PC-3 (cell line): ENCODE measurements around the gene ODAM. TPM values are rescaled to one million over a fixed set of nuclear protein-coding genes. Genes with fewer than 3 reads are reported as not detected.

ENCODE experiments used
- ATAC-seq: fragments of 200-7000 bp; cut with Tn5 transposase; 2 replicates; pipeline ENCODE4 v1.9.1; 2020; ENCODE audit warnings: mild to moderate bottlenecking, moderate library complexity
- BruUV-seq: library from RNA; stranded (reverse); fragments of 400-500 nt; replicated peaks from 2 replicates; lab custom pipeline; 2021; lab: Mats Ljungman, UMichigan
- CTCF ChIA-PET: fragments of 300-600 bp; sonication (Branson Sonifier 250); formaldehyde crosslinking; loops from one replicate; lab custom pipeline; 2022; ENCODE audit warnings: antibody characterized with exemption; lab: Charles Lee
- POLR2A ChIA-PET: fragments of 300-600 bp; sonication (Branson Sonifier 250); formaldehyde crosslinking; loops from one replicate; lab custom pipeline; 2022; ENCODE audit warnings: antibody characterized with exemption; ENCODE audit not compliant: unreplicated experiment; lab: Charles Lee
- DNase-seq: peaks from one replicate; pipeline ENCODE4 v3.0.0-alpha.2; 2015
- H2AFZ ChIP-seq: fragments of 300-600 bp; sonication (generic); 2 replicates; pipeline ENCODE4 v1.6.0; 2016; ENCODE audit warnings: antibody characterized with exemption, low read length
- H3F3A ChIP-seq: fragments of 300-600 bp; sonication (generic); one replicate; pipeline ENCODE4 v1.6.0; 2017; ENCODE audit warnings: antibody characterized with exemption, low read length, control low read depth, mild to moderate bottlenecking; ENCODE audit not compliant: unreplicated experiment
- H3K27ac ChIP-seq: fragments of 300-600 bp; sonication (generic); 2 replicates; pipeline ENCODE4 v1.5.1; 2016; ENCODE audit warnings: mild to moderate bottlenecking, low read length
- H3K27me3 ChIP-seq: fragments of 300-600 bp; sonication (generic); 2 replicates; pipeline ENCODE4 v1.6.1; 2016; ENCODE audit warnings: low read length, mixed read lengths
- H3K36me3 ChIP-seq: fragments of 300-600 bp; sonication (generic); 2 replicates; pipeline ENCODE4 v1.6.1; 2016; ENCODE audit warnings: low read depth, mixed run types, low read length, mixed read lengths
- H3K4me1 ChIP-seq: fragments of 300-600 bp; sonication (generic); 2 replicates; pipeline ENCODE4 v1.5.1; 2016; ENCODE audit warnings: low read length; ENCODE audit not compliant: insufficient read depth
- H3K4me2 ChIP-seq: fragments of 300-600 bp; sonication (generic); 2 replicates; pipeline ENCODE4 v1.6.0; 2016; ENCODE audit warnings: low read length
- H3K4me3 ChIP-seq: fragments of 300-600 bp; sonication (generic); 2 replicates; pipeline ENCODE4 v1.5.1; 2016; ENCODE audit warnings: mild to moderate bottlenecking, low read length, mixed read lengths
- H3K79me2 ChIP-seq: fragments of 300-600 bp; sonication (generic); 2 replicates; pipeline ENCODE4 v1.6.1; 2017; ENCODE audit warnings: low read length, mixed read lengths
- H3K9ac ChIP-seq: fragments of 300-600 bp; sonication (generic); 2 replicates; pipeline ENCODE4 v1.6.0; 2016; ENCODE audit warnings: mild to moderate bottlenecking, low read length
- H3K9me2 ChIP-seq: fragments of 300-600 bp; sonication (generic); replicated peaks from 2 replicates; pipeline ENCODE4 v1.6.1; 2016; ENCODE audit warnings: mixed run types, low read length, mixed read lengths
- H3K9me3 ChIP-seq: fragments of 300-600 bp; sonication (generic); 2 replicates; pipeline ENCODE4 v1.6.1; 2016; ENCODE audit warnings: low read length, mixed read lengths
- H4K20me1 ChIP-seq: fragments of 300-600 bp; sonication (generic); 2 replicates; pipeline ENCODE4 v1.6.1; 2016; ENCODE audit warnings: low read length, mixed read lengths
- EZH2 ChIP-seq: fragments of 300-600 bp; sonication (generic); IDR thresholded peaks from one replicate; pipeline ENCODE4 v1.6.1; 2017; ENCODE audit warnings: antibody characterized with exemption, mild to moderate bottlenecking, low read length; ENCODE audit not compliant: unreplicated experiment
- EZH2phosphoT487 ChIP-seq: fragments of 300-600 bp; sonication (generic); IDR thresholded peaks from 2 replicates; pipeline ENCODE4 v1.6.1; 2018; ENCODE audit warnings: mild to moderate bottlenecking, antibody characterized with exemption, low read length, borderline replicate concordance
- intact Hi-C: fragments of 100-400 bp; cut with micrococcal nuclease; formaldehyde crosslinking; loops from 2 replicates; pipeline ENCODE4 v1.9.0; 2023
- total RNA-seq: library from RNA; depleted of rRNA; stranded (reverse); fragments of >200 nt; gene quantifications from 2 replicates; pipeline ENCODE4 v1.2.3, GENCODE V29; 2014
- TF ChIP-seq, protein P1 (sequence below): fragments of 300-600 bp; sonication (generic); conservative IDR thresholded peaks from 2 replicates; pipeline ENCODE4 v1.5.1; 2017; ENCODE audit warnings: antibody characterized with exemption, low read depth, mild to moderate bottlenecking, low read length

ODAM gene
- total RNA-seq, 1 experiment from 2014 or later, result not detected

DNA sequence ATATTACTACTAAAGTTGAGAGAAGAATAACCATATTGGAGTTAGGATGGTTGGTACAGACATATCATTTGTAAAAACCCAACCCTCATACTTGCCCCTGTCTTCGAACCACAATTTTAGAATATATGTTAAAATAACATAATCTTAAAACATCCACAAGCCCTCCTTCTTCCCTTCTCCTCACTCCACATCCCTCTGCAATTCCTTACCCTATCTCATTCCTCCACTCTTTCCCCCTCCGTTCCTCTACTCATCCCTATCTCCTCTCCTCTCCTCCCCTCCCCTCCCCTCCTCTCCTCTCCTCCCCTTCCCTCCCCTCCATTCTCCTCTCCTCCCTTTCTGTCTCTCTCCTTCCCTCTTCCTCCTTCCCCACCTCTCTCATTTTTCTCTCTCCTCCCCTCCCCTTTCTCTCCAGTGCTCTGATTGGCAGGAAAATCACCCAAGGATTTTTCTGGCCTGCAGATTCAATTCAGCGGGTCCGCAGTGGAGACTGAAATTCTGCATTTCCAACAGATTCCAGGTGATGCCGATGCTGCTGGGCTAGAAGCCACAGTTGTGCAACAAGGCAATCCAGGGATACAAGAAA lies 17.4 kb upstream of the ODAM start:
- ATAC-seq, result no peak
- ChIA-PET CTCF (no interaction called here), POLR2A (no interaction called here)

DNA sequence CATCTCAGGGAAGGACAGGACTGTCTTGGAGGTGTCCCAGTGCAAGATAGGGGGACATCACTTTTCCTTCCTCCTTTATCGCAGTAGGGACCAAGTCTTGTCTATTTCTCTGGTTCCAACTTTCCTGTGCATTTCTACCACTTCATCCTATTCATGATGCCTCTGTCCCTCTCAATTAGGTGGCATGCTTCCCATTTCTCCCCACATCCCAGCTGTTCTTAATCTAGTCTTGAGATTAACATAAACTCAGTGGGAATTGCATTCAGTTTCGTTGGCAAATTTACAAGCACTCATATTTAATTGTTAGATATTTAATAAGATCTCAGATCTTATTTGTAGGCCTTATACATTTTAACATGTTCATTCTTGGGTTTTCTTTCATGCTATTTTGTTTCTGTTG lies 15.7 kb upstream of the ODAM start:
- no peaks in the 10 kb centered on the region for H3K79me2 ChIP-seq
- no TSS peak for BruUV-seq
- H3K9ac ChIP-seq, result no peak overlapping the region
- ATAC-seq (no peak), DNase-seq (no peak)
- no peaks in the 10 kb centered on the region for H3K4me1 ChIP-seq
- H3K4me2 ChIP-seq, result no peak overlapping the region
- no peaks in the 10 kb centered on the region for H3K9me3 ChIP-seq
- no peaks in the 10 kb centered on the region for H3K36me3 ChIP-seq
- ChIA-PET CTCF (no interaction called here), POLR2A (no interaction called here)
- no peaks in the 10 kb centered on the region for H4K20me1 ChIP-seq
- H3F3A ChIP-seq, result no peaks in the 10 kb centered on the region
- intact Hi-C loops, result loop anchor here (5.0 kb wide), 1 partner anchor 488 kb away; no protein-coding TSS in a partner anchor
- H3K27ac ChIP-seq, result no peak overlapping the region
- H2AFZ ChIP-seq, result no peak overlapping the region
- TF ChIP-seq, protein P1, sequence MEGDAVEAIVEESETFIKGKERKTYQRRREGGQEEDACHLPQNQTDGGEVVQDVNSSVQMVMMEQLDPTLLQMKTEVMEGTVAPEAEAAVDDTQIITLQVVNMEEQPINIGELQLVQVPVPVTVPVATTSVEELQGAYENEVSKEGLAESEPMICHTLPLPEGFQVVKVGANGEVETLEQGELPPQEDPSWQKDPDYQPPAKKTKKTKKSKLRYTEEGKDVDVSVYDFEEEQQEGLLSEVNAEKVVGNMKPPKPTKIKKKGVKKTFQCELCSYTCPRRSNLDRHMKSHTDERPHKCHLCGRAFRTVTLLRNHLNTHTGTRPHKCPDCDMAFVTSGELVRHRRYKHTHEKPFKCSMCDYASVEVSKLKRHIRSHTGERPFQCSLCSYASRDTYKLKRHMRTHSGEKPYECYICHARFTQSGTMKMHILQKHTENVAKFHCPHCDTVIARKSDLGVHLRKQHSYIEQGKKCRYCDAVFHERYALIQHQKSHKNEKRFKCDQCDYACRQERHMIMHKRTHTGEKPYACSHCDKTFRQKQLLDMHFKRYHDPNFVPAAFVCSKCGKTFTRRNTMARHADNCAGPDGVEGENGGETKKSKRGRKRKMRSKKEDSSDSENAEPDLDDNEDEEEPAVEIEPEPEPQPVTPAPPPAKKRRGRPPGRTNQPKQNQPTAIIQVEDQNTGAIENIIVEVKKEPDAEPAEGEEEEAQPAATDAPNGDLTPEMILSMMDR, result no peak
- no peak for TF ChIP-seq EZH2
- no peak overlapping the region for H3K4me3 ChIP-seq
- H3K9me2 ChIP-seq, result no peaks in the 10 kb centered on the region
- H3K27me3 ChIP-seq, result 0 out of 2 replicates have a peak, but pooled peaks cover 12% of the 10 kb centered on the region

More for the DNA sequence above, 17.4 kb upstream of the ODAM start:
- no peaks in the 10 kb centered on the region for H3K79me2 ChIP-seq
- H3K27me3 ChIP-seq, result 0 out of 2 replicates have a peak, but pooled peaks cover 12% of the 10 kb centered on the region
- intact Hi-C loops, result no loop called here
- H3K9me2 ChIP-seq, result no peaks in the 10 kb centered on the region
- TF ChIP-seq, protein P1, result no peak
- TF ChIP-seq EZH2, result no peak
- no peak for TF ChIP-seq EZH2phosphoT487
- H4K20me1 ChIP-seq, result no peaks in the 10 kb centered on the region
- H2AFZ ChIP-seq, result no peak overlapping the region
- H3K9me3 ChIP-seq, result no peaks in the 10 kb centered on the region
- H3K4me2 ChIP-seq, result no peak overlapping the region
- no peaks in the 10 kb centered on the region for H3K36me3 ChIP-seq
- H3F3A ChIP-seq, result no peaks in the 10 kb centered on the region
- H3K27ac ChIP-seq, result no peak overlapping the region
- no peak for DNase-seq
- no peak overlapping the region for H3K4me3 ChIP-seq
- no peak overlapping the region for H3K9ac ChIP-seq
- H3K4me1 ChIP-seq, result no peaks in the 10 kb centered on the region
- BruUV-seq, result no TSS peak

DNA sequence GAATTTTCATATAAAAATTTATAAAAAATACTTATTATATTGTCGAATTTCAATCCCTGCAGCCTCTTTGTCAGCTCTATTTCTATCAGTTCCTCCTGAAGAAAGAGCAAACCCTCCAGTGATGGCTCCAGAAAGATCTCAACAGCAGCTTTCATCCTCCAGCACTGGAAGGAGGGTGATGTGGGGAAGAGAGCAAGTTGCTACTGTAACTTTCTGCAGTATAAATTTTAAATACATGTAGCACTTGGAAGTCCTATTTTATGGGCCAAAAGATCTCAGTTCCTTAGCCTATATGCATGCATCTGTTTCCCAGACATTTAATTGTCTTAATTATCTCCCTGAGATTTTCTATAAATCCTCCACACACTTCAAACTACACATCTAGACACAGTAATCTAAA lies 13.7 kb upstream of the ODAM start:
- Histone ChIP-seq H2AFZ (no peak overlapping the region), H3K27me3 (peaks cover 13% of the 10 kb centered on the region; the same call in 1 of the 2 replicates), H3K9me2 (no peaks in the 10 kb centered on the region), H3K36me3 (no peaks in the 10 kb centered on the region), H3K4me2 (no peak overlapping the region), H3K9ac (no peak overlapping the region), H3K4me1 (no peaks in the 10 kb centered on the region), H3K4me3 (no peak overlapping the region), H3K27ac (no peak overlapping the region), H3K79me2 (no peaks in the 10 kb centered on the region), H3K9me3 (no peaks in the 10 kb centered on the region), H3F3A (no peaks in the 10 kb centered on the region), H4K20me1 (no peaks in the 10 kb centered on the region)
- CTCF ChIA-PET, result interaction anchor here (0.7 kb wide), 1 partner anchor 416 kb away, joined by 3 read pairs; no protein-coding TSS in a partner anchor
- intact Hi-C loops, result loop anchor here (2.0 to 5.0 kb wide), 2 partner anchors 377 to 490 kb away; no protein-coding TSS in a partner anchor
- TF ChIP-seq EZH2phosphoT487 (no peak), EZH2 (no peak)
- TF ChIP-seq, protein P1, result no peak
- BruUV-seq, result no TSS peak
- no peak for DNase-seq
- POLR2A ChIA-PET, result no interaction called here
- no peak for ATAC-seq
